SK-N-SH treated with all-trans-retinoic acid at 6 μM for 48 hours (cell line): ENCODE data around the gene ARHGAP9.

ENCODE experiments used
- ZFP3 ChIP-seq: fragments of 250-450 bp; sonication (Bioruptor Pico); IDR thresholded peaks from 2 replicates; pipeline ENCODE4 v1.5.0; 2020; ENCODE audit warnings: mild to moderate bottlenecking, moderate library complexity
- TF ChIP-seq, protein P1 (sequence below): fragments of 250-450 bp; sonication (Bioruptor Pico); IDR thresholded peaks from 2 replicates; pipeline ENCODE4 v1.5.0; 2020; ENCODE audit warnings: mild to moderate bottlenecking, moderate library complexity

DNA sequence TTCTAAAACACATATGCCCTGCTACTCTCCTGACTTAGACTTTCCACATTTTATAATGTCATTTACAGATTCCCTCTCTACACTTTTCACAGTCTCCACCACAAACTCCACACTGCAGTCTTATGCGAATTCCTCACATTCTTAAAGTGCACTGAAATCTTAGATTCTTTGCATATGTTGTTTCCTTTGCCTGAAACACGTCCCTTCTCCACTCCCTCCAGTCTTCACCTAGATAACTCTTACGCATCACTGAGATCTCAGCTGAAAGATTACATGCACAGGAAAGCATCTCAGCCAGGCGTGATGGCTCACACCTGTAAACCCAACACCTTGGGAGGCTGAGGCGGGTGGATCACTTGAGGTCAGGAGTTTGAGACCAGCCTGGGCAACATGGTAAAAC, 3.8 kb upstream of the ARHGAP9 start:
- TF ChIP-seq, protein P1, sequence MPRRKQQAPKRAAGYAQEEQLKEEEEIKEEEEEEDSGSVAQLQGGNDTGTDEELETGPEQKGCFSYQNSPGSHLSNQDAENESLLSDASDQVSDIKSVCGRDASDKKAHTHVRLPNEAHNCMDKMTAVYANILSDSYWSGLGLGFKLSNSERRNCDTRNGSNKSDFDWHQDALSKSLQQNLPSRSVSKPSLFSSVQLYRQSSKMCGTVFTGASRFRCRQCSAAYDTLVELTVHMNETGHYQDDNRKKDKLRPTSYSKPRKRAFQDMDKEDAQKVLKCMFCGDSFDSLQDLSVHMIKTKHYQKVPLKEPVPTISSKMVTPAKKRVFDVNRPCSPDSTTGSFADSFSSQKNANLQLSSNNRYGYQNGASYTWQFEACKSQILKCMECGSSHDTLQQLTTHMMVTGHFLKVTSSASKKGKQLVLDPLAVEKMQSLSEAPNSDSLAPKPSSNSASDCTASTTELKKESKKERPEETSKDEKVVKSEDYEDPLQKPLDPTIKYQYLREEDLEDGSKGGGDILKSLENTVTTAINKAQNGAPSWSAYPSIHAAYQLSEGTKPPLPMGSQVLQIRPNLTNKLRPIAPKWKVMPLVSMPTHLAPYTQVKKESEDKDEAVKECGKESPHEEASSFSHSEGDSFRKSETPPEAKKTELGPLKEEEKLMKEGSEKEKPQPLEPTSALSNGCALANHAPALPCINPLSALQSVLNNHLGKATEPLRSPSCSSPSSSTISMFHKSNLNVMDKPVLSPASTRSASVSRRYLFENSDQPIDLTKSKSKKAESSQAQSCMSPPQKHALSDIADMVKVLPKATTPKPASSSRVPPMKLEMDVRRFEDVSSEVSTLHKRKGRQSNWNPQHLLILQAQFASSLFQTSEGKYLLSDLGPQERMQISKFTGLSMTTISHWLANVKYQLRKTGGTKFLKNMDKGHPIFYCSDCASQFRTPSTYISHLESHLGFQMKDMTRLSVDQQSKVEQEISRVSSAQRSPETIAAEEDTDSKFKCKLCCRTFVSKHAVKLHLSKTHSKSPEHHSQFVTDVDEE (CRISPR knock-in tag): no peak
- no peak for TF ChIP-seq ZFP3 (CRISPR knock-in tag)
